ENCODE measurements around the gene NMNAT2. TPM values are rescaled to one million over a fixed set of nuclear protein-coding genes. Genes with fewer than 3 reads are reported as not detected.

NMNAT2 gene
- polyA plus RNA-seq, 1 experiment = 0.19 TPM

DNA sequence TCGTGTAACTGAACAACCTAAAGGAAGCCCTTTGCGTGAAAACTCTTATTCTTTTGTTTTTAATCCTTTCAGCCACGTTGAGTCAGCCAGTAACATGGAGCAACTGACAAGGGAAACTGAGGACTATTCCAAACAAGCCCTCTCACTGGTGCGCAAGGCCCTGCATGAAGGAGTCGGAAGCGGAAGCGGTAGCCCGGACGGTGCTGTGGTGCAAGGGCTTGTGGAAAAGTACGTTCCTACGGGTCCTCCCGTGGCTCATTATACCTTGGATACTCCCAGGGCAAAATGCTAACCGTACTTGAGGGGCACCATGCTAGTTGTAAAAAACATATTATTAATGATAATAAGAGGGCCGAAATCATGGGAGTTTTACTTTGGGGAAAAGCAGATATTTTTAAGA, 182.7 kb downstream of the NMNAT2 start:
- H3K9me3 ChIP-seq (ENCODE audit: control insufficient read depth, insufficient read depth, low read length) = no peaks in the 10 kb centered on the region
- POLR2A ChIA-PET = interaction anchor here (0.6 to 1.4 kb wide), 4 partner anchors 26 to 56 kb away, joined by 3 to 6 read pairs (median 4); no protein-coding TSS in a partner anchor
- no peak for DNase-seq (ENCODE audit: low read depth, low spot score)
- TF ChIP-seq, protein P1, sequence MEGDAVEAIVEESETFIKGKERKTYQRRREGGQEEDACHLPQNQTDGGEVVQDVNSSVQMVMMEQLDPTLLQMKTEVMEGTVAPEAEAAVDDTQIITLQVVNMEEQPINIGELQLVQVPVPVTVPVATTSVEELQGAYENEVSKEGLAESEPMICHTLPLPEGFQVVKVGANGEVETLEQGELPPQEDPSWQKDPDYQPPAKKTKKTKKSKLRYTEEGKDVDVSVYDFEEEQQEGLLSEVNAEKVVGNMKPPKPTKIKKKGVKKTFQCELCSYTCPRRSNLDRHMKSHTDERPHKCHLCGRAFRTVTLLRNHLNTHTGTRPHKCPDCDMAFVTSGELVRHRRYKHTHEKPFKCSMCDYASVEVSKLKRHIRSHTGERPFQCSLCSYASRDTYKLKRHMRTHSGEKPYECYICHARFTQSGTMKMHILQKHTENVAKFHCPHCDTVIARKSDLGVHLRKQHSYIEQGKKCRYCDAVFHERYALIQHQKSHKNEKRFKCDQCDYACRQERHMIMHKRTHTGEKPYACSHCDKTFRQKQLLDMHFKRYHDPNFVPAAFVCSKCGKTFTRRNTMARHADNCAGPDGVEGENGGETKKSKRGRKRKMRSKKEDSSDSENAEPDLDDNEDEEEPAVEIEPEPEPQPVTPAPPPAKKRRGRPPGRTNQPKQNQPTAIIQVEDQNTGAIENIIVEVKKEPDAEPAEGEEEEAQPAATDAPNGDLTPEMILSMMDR (IDR thresholded peaks at IDR 0.05; ENCODE audit: low read depth, low read length) = no peak
- CTCF ChIA-PET = interaction anchor here (0.8 to 1.7 kb wide), 62 partner anchors 8 to 362 kb away, joined by 3 to 37 read pairs (median 5); no protein-coding TSS in a partner anchor
- H3K27me3 ChIP-seq (ENCODE audit: control insufficient read depth, insufficient read depth, low read length) = no peaks in the 10 kb centered on the region
- peak overlapping the region; percentile 93 for H3K27ac ChIP-seq (ENCODE audit: low read depth, low read length)
- peak overlapping the region; percentile 5; the same call in 1 of the 2 replicates for H3K4me3 ChIP-seq (ENCODE audit: low read depth, low read length)

DNA sequence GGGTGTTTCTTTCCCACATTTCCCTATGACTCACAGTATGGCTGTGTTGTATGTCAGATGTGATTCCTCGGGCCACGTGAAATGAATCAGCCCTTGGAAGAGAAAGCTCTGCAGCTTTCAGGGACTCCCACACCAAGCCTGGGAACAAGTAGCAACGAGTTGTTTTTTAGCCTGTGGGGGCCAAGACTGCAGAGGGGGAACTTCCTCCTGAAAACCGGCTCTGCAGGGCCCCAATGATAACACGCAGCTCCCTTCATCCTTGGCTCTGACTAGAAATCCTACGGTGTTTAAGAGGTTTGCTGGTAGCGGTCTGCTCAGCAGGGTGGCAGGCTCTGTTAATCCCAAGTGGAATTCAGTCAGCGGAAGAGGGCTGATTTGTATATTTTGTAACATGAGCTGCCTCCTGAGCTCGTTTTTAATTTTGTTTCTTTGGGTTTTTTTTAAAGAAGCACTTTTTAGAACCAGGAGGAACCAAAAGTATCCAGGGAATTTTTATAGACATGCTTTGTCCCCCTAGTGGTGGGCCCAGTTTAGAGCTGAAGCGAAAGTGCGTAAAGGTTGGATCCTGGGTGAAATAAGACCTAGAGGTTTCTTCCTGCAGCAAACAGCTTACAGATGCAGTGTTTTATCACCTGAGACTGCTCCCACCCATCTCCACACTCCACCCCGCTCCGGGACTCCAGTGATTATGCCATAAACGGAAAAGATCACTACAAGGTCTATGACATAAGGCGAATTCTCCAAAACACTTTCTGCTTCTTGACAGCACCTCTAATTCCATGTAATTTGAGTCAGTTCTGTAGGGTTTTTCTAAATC, 183.3 kb downstream of the NMNAT2 start:
- CTCF ChIA-PET = interaction anchor here (0.6 to 1.7 kb wide), 80 partner anchors 9 to 391 kb away, joined by 3 to 37 read pairs (median 4); no protein-coding TSS in a partner anchor
- peak; percentile 83 for DNase-seq (ENCODE audit: low read depth, low spot score)
- Histone ChIP-seq H3K27ac (ENCODE audit: low read depth, low read length) (peak overlapping the region; percentile 93), H3K27me3 (ENCODE audit: control insufficient read depth, insufficient read depth, low read length) (no peaks in the 10 kb centered on the region), H3K9me3 (ENCODE audit: control insufficient read depth, insufficient read depth, low read length) (no peaks in the 10 kb centered on the region), H3K4me3 (ENCODE audit: low read depth, low read length) (peak overlapping the region; percentile 50)
- POLR2A ChIA-PET = interaction anchor here (0.5 to 1.4 kb wide), 7 partner anchors 11 to 272 kb away, joined by 3 to 6 read pairs (median 4); no protein-coding TSS in a partner anchor
- TF ChIP-seq, protein P1 (IDR thresholded peaks at IDR 0.05; ENCODE audit: low read depth, low read length) = peak; percentile 88

DNA sequence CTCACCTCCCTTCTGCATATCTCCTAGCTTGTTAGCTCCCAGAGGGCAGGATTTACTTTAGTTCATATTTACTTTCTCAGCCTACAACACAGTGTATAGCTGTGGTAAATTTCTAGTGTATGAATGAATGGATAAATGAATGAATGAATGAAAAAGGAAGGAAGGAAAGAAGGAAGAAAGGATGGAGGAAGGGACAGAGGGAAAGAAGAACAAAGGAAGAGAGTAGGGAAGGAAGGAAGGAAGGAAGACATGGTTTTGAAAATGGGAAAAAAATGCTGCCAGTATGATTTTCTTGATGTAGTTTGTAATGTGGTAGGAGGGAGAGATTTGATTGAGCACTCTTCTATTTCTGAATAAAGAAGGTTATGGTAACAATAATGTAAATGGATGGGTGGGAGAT, 185.1 kb downstream of the NMNAT2 start:
- H3K27ac ChIP-seq (ENCODE audit: low read depth, low read length) = no peak overlapping the region
- CTCF ChIA-PET = interaction anchor here (0.5 to 0.6 kb wide), 2 partner anchors 30 to 40 kb away, joined by 3 to 7 read pairs; no protein-coding TSS in a partner anchor
- TF ChIP-seq, protein P1 (IDR thresholded peaks at IDR 0.05; ENCODE audit: low read depth, low read length) = no peak
- DNase-seq (ENCODE audit: low read depth, low spot score) = no peak
- H3K27me3 ChIP-seq (ENCODE audit: control insufficient read depth, insufficient read depth, low read length) = no peaks in the 10 kb centered on the region
- POLR2A ChIA-PET = no interaction called here
- H3K9me3 ChIP-seq (ENCODE audit: control insufficient read depth, insufficient read depth, low read length) = no peaks in the 10 kb centered on the region
- H3K4me3 ChIP-seq (ENCODE audit: low read depth, low read length) = no peak overlapping the region

DNA sequence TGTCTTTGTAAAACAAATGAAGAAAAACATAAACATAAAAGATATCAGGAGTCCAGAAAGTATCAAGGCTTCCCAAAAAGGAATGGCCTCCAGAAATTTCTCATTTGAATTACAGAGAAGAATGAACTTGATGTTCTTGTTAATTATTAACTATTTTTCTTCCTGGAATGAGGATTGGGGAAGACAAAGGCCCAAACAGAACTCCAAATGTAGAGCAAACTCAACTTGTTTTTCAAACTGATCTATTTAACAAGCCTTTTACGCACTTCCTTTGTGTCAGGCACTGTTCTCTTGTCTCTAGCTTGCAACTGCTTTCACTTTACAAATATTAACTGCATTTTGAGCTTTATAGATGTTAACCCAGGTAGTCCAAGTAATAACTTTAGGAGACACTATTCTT, 186.6 kb downstream of the NMNAT2 start:
- DNase-seq (ENCODE audit: low read depth, low spot score) = no peak
- POLR2A ChIA-PET = no interaction called here
- H3K27ac ChIP-seq (ENCODE audit: low read depth, low read length) = no peak overlapping the region
- no peaks in the 10 kb centered on the region for H3K9me3 ChIP-seq (ENCODE audit: control insufficient read depth, insufficient read depth, low read length)
- no peak overlapping the region for H3K4me3 ChIP-seq (ENCODE audit: low read depth, low read length)
- TF ChIP-seq, protein P1 (IDR thresholded peaks at IDR 0.05; ENCODE audit: low read depth, low read length) = no peak
- H3K27me3 ChIP-seq (ENCODE audit: control insufficient read depth, insufficient read depth, low read length) = no peaks in the 10 kb centered on the region
- CTCF ChIA-PET = interaction anchor here (0.8 to 1.1 kb wide), 2 partner anchors 9 to 16 kb away, joined by 3 to 4 read pairs; no protein-coding TSS in a partner anchor

DNA sequence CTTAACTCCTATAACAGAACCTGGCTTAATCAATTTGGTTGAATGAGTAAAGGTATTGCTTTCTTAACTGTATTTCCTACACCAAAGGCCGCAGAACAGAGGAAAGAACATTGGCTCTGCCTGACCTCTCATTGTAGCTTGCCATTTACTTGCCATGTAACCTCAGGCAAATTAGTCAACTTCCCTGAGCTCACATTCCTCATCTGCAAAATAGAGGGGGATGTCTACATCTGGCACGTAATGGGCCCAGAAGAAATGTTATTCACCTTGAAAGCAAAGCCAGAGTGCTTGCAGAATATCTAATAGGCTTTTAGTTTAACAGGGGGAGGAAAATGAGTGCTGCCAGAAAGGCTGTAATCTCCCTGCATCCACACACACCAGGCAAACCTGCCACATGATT, 187.8 kb downstream of the NMNAT2 start:
- Histone ChIP-seq H3K27me3 (ENCODE audit: control insufficient read depth, insufficient read depth, low read length) (no peaks in the 10 kb centered on the region), H3K27ac (ENCODE audit: low read depth, low read length) (no peak overlapping the region), H3K4me3 (ENCODE audit: low read depth, low read length) (no peak overlapping the region), H3K9me3 (ENCODE audit: control insufficient read depth, insufficient read depth, low read length) (no peaks in the 10 kb centered on the region)
- DNase-seq (ENCODE audit: low read depth, low spot score) = no peak
- ChIA-PET POLR2A (no interaction called here), CTCF (interaction anchor here (1.1 kb wide), 2 partner anchors 17 to 268 kb away, joined by 3 to 4 read pairs; no protein-coding TSS in a partner anchor)
- TF ChIP-seq, protein P1 (IDR thresholded peaks at IDR 0.05; ENCODE audit: low read depth, low read length) = no peak

Measured in AG04450 (cell line).